ENCODE results near the gene RAB17. TPM values are rescaled to one million over a fixed set of nuclear protein-coding genes. Genes with fewer than 3 reads are reported as not detected.
"Not testable (repeated sequence)": the region's sequence is repeated elsewhere in the genome, so short reads cannot be mapped to it uniquely, and the experiment has no call there.

RAB17 gene
- total RNA-seq, 1 donor from 2014 or later: 60.1 TPM

- Histone ChIP-seq H3K27ac (peak overlapping the region; percentile 56), H3K9me3 (no peaks in the 10 kb centered on the region), H3K4me1 (peaks cover 53% of the 10 kb centered on the region), H3K36me3 (no peaks in the 10 kb centered on the region), H3K4me3 (no peak overlapping the region), H3K27me3 (ENCODE audit: low read depth) (no peaks in the 10 kb centered on the region)
- intact Hi-C loops (cut with DNase I): no loop called here
- no peak for DNase-seq
- TF ChIP-seq CTCF (IDR thresholded peaks at IDR 0.05): no peak
- peak; percentile 85 to 87 for ATAC-seq
Measured at GRCh38 chr2:237614151-237614720, 23.7 kb upstream of the RAB17 start.

- H3K4me1 ChIP-seq: peaks cover 53% of the 10 kb centered on the region
- peak in 1 of 2 donors; percentile 3 for ATAC-seq
- H3K4me3 ChIP-seq: no peak overlapping the region
- TF ChIP-seq CTCF (IDR thresholded peaks at IDR 0.05): no peak
- intact Hi-C loops (cut with DNase I): no loop called here
- no peak overlapping the region for H3K27ac ChIP-seq
- no peaks in the 10 kb centered on the region for H3K27me3 ChIP-seq (ENCODE audit: low read depth)
- no peaks in the 10 kb centered on the region for H3K36me3 ChIP-seq
- H3K9me3 ChIP-seq: no peaks in the 10 kb centered on the region
- DNase-seq: no peak
Measured at GRCh38 chr2:237613679-237614078, 23.1 kb upstream of the RAB17 start.

GRCh38 chr2:237612527-237613357 lies 22.2 kb upstream of the RAB17 start:
- ATAC-seq: no peak
- no peaks in the 10 kb centered on the region for H3K9me3 ChIP-seq
- H3K27me3 ChIP-seq (ENCODE audit: low read depth): no peaks in the 10 kb centered on the region
- H3K4me1 ChIP-seq: peaks cover 45% of the 10 kb centered on the region
- no peak for DNase-seq
- no peak overlapping the region for H3K27ac ChIP-seq
- H3K36me3 ChIP-seq: no peaks in the 10 kb centered on the region
- intact Hi-C loops (cut with DNase I): no loop called here
- TF ChIP-seq CTCF (IDR thresholded peaks at IDR 0.05): no peak
- H3K4me3 ChIP-seq: no peak overlapping the region

- H3K27ac ChIP-seq; DNase-seq; H3K9me3 ChIP-seq; H3K36me3 ChIP-seq; ATAC-seq; H3K27me3 ChIP-seq (ENCODE audit: low read depth); H3K4me3 ChIP-seq; intact Hi-C loops (cut with DNase I): not testable (repeated sequence)
- H3K4me1 ChIP-seq: peaks cover 15% of the 10 kb centered on the region
Measured at GRCh38 chr2:237606522-237606921, 16.0 kb upstream of the RAB17 start.

- no peaks in the 10 kb centered on the region for H3K27me3 ChIP-seq (ENCODE audit: low read depth)
- no peaks in the 10 kb centered on the region for H3K36me3 ChIP-seq
- TF ChIP-seq CTCF (IDR thresholded peaks at IDR 0.05): peak; percentile 32
- peaks cover 22% of the 10 kb centered on the region for H3K4me1 ChIP-seq
- H3K9me3 ChIP-seq: no peaks in the 10 kb centered on the region
- intact Hi-C loops (cut with DNase I): no loop called here
- ATAC-seq (peak; percentile 42 to 58), DNase-seq (no peak)
- no peak overlapping the region for H3K27ac ChIP-seq
- no peak overlapping the region for H3K4me3 ChIP-seq
Measured at GRCh38 chr2:237604960-237605359, 14.4 kb upstream of the RAB17 start.

- H3K4me1 ChIP-seq: peaks cover 26% of the 10 kb centered on the region
- H3K27ac ChIP-seq: peak overlapping the region; percentile 75
- ATAC-seq: no peak
- H3K27me3 ChIP-seq (ENCODE audit: low read depth): no peaks in the 10 kb centered on the region
- no peak overlapping the region for H3K4me3 ChIP-seq
- no peaks in the 10 kb centered on the region for H3K9me3 ChIP-seq
- TF ChIP-seq CTCF (IDR thresholded peaks at IDR 0.05): no peak
- no peaks in the 10 kb centered on the region for H3K36me3 ChIP-seq
- intact Hi-C loops (cut with DNase I): no loop called here
- DNase-seq: no peak
Measured at GRCh38 chr2:237604391-237604790, 13.9 kb upstream of the RAB17 start.

Data from lower lobe of right lung (tissue), 2 donors.